Glutamatergic neuron (in vitro differentiated cells): ENCODE results near the gene NT5DC2. TPM values are rescaled to one million over a fixed set of nuclear protein-coding genes. Genes with fewer than 3 reads are reported as not detected.
A peak's percentile ranks its signal among the peaks of the same experiment; 100 is the strongest.

Experiments used
- DNase-seq: peaks from one replicate; pipeline ENCODE4 v3.0.0; 2022
- H3K27ac Mint-ChIP-seq: one replicate; pipeline ENCODE4 v1.8.0; 2020; ENCODE audit warnings: mild to moderate bottlenecking, mixed read lengths, inconsistent platforms; ENCODE audit not compliant: unreplicated experiment
- H3K27me3 Mint-ChIP-seq: one replicate; pipeline ENCODE4 v1.8.0; 2020; ENCODE audit warnings: mild to moderate bottlenecking, moderate library complexity, mixed read lengths, inconsistent platforms; ENCODE audit not compliant: unreplicated experiment
- H3K36me3 Mint-ChIP-seq: one replicate; pipeline ENCODE4 v1.8.0; 2020; ENCODE audit warnings: mild to moderate bottlenecking, mixed read lengths, inconsistent platforms; ENCODE audit not compliant: unreplicated experiment
- H3K4me1 Mint-ChIP-seq: one replicate; pipeline ENCODE4 v1.8.0; 2020; ENCODE audit warnings: mild to moderate bottlenecking, low read depth, mixed read lengths, inconsistent platforms; ENCODE audit not compliant: unreplicated experiment
- H3K4me3 Mint-ChIP-seq: one replicate; pipeline ENCODE4 v1.8.0; 2020; ENCODE audit warnings: mild to moderate bottlenecking, mixed read lengths, inconsistent platforms; ENCODE audit not compliant: unreplicated experiment
- H3K9me3 Mint-ChIP-seq: one replicate; pipeline ENCODE4 v1.8.0; 2020; ENCODE audit warnings: mild to moderate bottlenecking, moderate library complexity, mixed read lengths, inconsistent platforms; ENCODE audit not compliant: unreplicated experiment
- total RNA-seq: library from RNA; stranded (reverse); fragmentation: NEBNext Ultra II Directional; extraction: Animal tissue kit (Norgen Biotek cat#: 25700); gene quantifications from one replicate; pipeline ENCODE4 v1.2.1, GENCODE V29; 2021; ENCODE audit not compliant: unreplicated experiment
- TF ChIP-seq, protein P1 (sequence below): fragments of 200-600 bp; sonication (generic); IDR thresholded peaks from one replicate; pipeline ENCODE4 v1.5.0; 2021; ENCODE audit not compliant: partially characterized antibody, unreplicated experiment

The NT5DC2 gene
- total RNA-seq, 1 donor from 2014 or later: 308 TPM

DNA sequence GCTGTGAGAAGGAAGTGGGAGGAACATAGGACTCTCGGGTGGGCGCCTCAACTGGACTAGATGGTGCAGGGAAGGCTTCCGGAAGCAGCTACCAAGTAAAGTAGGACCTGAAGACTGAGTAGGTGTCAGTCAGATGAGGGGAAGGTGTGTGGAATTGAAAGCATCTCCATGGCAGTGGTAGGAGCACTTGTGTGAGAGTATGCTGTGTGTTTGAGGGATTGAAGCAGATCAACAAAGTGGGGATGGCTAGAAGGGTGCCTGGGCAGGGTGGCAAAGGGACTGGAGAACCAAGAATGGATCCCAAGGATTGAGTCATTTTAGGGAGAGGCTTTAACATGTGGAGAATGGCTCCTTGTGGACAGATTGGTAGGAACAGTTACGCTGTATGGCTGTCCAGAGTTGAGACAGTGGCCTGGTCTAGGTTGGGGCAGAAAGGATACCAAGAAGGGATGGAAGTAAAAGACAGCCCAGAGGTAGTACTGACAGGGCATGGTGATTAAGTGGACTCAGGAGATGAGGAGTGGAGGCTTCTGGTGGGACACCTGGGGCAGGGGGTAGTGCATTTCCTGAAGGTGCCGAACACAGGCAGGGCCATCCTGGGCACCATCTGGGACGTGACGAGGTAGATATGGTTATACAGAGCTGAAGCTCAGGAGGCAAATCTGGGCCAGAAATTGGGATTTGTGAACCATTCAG is 4.2 kb upstream of the NT5DC2 start:
- Mint-ChIP-seq H3K27me3 (peaks cover 10% of the 10 kb centered on the region), H3K27ac (peak overlapping the region; percentile 21), H3K4me3 (peak overlapping the region; percentile 98), H3K9me3 (peaks cover 14% of the 10 kb centered on the region), H3K36me3 (no peaks in the 10 kb centered on the region), H3K4me1 (peaks cover 23% of the 10 kb centered on the region)
- TF ChIP-seq, protein P1, sequence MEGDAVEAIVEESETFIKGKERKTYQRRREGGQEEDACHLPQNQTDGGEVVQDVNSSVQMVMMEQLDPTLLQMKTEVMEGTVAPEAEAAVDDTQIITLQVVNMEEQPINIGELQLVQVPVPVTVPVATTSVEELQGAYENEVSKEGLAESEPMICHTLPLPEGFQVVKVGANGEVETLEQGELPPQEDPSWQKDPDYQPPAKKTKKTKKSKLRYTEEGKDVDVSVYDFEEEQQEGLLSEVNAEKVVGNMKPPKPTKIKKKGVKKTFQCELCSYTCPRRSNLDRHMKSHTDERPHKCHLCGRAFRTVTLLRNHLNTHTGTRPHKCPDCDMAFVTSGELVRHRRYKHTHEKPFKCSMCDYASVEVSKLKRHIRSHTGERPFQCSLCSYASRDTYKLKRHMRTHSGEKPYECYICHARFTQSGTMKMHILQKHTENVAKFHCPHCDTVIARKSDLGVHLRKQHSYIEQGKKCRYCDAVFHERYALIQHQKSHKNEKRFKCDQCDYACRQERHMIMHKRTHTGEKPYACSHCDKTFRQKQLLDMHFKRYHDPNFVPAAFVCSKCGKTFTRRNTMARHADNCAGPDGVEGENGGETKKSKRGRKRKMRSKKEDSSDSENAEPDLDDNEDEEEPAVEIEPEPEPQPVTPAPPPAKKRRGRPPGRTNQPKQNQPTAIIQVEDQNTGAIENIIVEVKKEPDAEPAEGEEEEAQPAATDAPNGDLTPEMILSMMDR: no peak
- DNase-seq: no peak

DNA sequence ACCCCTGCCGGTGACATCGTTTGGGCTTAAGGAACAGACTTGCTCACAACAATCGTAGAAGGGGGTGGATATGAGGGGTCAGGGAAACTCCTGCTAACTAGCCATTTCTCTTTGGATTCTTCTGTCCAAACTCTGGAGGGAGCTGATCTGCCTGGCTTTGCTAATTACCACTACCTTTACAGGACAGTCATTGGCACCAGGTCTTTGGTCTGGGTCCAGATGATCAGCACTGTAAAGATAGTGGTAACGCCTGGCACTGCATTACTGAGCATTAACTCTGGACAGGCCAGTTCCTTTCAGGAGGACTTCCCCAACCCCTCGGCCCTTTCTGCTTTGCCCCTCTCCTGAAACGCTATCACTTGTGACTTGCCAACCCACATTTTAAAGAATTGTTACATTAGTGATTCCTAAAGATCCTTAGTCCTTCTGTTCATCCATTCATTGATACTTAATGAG is 3.5 kb upstream of the NT5DC2 start:
- Mint-ChIP-seq H3K4me1 (peaks cover 26% of the 10 kb centered on the region), H3K27ac (peak overlapping the region; percentile 91), H3K4me3 (peak overlapping the region; percentile 98), H3K9me3 (peaks cover 16% of the 10 kb centered on the region), H3K36me3 (no peaks in the 10 kb centered on the region), H3K27me3 (peaks cover 14% of the 10 kb centered on the region)
- TF ChIP-seq, protein P1: no peak
- no peak for DNase-seq

DNA sequence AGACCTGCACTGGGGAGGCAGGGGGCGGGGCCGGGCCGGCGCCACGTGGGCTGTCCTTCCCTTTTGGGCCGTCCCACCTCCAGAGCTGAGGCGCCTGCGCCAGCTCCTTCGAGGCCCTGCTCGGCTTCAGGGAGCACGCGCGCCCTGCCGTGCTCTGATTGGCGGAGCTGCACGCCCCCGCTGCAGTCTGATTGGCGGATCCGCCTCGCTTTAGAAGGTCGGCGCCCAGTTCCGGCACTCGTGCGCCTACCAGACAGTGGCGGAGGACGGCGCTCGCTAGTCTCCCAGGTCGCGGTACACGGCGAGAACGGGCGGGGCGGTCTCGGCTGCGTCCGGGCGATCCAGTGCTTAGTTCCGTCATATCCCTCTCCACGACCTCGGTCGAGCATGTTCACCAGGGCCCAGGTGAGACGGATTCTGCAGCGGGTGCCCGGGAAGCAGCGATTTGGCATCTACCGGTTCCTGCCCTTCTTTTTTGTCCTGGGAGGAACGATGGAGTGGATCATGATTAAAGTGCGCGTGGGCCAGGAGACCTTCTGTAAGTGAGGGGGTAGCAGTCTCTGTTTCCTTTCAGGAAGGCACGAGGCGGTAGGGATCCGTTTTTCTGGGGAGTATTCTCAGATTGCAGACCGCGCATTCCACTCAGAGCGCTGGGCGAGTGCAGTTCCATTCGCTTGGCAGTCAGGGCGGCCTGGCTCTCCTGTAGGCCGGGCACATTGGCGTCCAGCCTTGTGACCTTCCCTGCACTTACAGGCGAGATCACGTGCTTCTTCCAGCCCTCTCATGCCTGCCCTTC is 2.9 kb upstream of the NT5DC2 start, which contains the start of gene UQCC5:
Gene UQCC5, plus strand, starts transcription at position 237 of the 796 bp plus-strand sequence. Its CDS starts 151 bp downstream, at position 388.
- no peaks in the 10 kb centered on the region for H3K36me3 Mint-ChIP-seq
- H3K27me3 Mint-ChIP-seq: peaks cover 14% of the 10 kb centered on the region
- peak; percentile 96 for DNase-seq
- H3K27ac Mint-ChIP-seq: peak within 1 kb of the TSS; percentile 91
- peaks cover 16% of the 10 kb centered on the region for H3K9me3 Mint-ChIP-seq
- peak within 1 kb of the TSS; percentile 98 for H3K4me3 Mint-ChIP-seq
- TF ChIP-seq, protein P1: no peak
- H3K4me1 Mint-ChIP-seq: peaks cover 27% of the 10 kb centered on the region

DNA sequence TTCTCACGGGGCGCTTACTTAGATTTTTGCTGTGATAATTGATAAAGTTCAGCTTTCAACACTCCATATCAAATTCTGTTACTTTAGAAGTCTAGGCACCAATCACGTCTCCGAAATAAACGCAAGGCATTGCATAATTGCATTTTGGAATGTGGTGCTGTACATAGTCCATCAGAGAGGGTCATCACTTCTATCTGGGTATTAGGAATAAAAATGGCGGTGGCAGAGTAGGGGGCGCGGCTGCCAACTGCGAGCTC is 2.4 kb upstream of the NT5DC2 start:
- Mint-ChIP-seq H3K36me3 (no peaks in the 10 kb centered on the region), H3K4me1 (peaks cover 27% of the 10 kb centered on the region), H3K27me3 (peaks cover 14% of the 10 kb centered on the region), H3K4me3 (peak overlapping the region; percentile 69), H3K9me3 (peaks cover 16% of the 10 kb centered on the region), H3K27ac (peak overlapping the region; percentile 75)
- DNase-seq: no peak
- TF ChIP-seq, protein P1: no peak
